AG09319 (cell line): Measurements from ENCODE around the gene RGN.
"Not testable (repeated sequence)": the region's sequence is repeated elsewhere in the genome, so short reads cannot be mapped to it uniquely, and the experiment has no call there.

Experiments
- DNase-seq: peaks from one replicate; pipeline ENCODE4 v3.0.0-alpha.2; 2010; ENCODE audit warnings: low read depth; ENCODE audit errors: extremely low read depth
- CTCF ChIP-seq: IDR thresholded peaks from 2 replicates; pipeline ENCODE4 v1.5.1; 2011; ENCODE audit warnings: low read depth, mild to moderate bottlenecking, inconsistent platforms, low read length, moderate library complexity

Gene RGN

GRCh38 chrX:47129157-47129898 lies 51.1 kb downstream of the RGN start:
- TF ChIP-seq CTCF: no peak

GRCh38 chrX:47129899-47130358 lies 51.7 kb downstream of the RGN start:
- no peak for DNase-seq
- no peak for TF ChIP-seq CTCF

More at GRCh38 chrX:47129157-47129898, 51.1 kb downstream of the RGN start:
- DNase-seq: peak; percentile 92

- TF ChIP-seq CTCF: no peak
Observed at GRCh38 chrX:47133493-47133892, 55.2 kb downstream of the RGN start.

GRCh38 chrX:47135650-47136049 lies 57.4 kb downstream of the RGN start:
- not testable (repeated sequence) for DNase-seq

More at GRCh38 chrX:47133493-47133892, 55.2 kb downstream of the RGN start:
- no peak for DNase-seq

- no peak for TF ChIP-seq CTCF
- DNase-seq: no peak
Observed at GRCh38 chrX:47138171-47138570, 59.9 kb downstream of the RGN start.
